Measurements from ENCODE around the gene WDFY1.

WDFY1 gene

DNA sequence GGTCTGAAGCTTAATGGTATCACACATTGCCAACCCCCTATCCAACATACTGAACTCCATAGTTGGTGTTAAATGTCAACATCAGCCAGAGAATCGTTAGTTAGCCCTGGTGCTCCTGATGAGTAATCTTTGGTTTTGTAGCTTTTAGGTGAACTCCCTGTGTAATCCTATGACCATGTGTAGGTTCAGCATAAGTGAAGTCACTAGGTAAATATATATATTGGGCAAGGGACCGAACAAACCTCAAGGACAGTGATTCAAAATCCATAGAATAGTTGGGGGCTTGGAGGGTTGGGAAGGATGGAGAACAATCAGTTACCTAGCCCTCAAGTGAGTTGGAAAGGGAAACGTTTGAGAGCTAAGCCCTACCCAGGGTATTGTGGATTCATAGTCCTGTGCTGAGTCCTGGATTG, 91.7 kb downstream of the WDFY1 start:
- H3K9ac ChIP-seq (ENCODE audit: low read length), result no peak overlapping the region
- peaks cover 23% of the 10 kb centered on the region for H3K9me3 ChIP-seq (ENCODE audit: control insufficient read depth, insufficient read depth, low read depth, low read length)
- no peak overlapping the region for H3K4me3 ChIP-seq (ENCODE audit: low read depth, low read length)
- no peak overlapping the region for H3K27ac ChIP-seq (ENCODE audit: low read depth, low read length)
- H3K27me3 ChIP-seq (ENCODE audit: control insufficient read depth, insufficient read depth, low read length), result no peaks in the 10 kb centered on the region
- no peaks in the 10 kb centered on the region for H3K4me1 ChIP-seq (ENCODE audit: control insufficient read depth, insufficient read depth, low read length)
- H3K36me3 ChIP-seq (ENCODE audit: control insufficient read depth, insufficient read depth, low read length), result no peaks in the 10 kb centered on the region

GRCh38 chr2:223852281-223852795, 92.8 kb downstream of the WDFY1 start:
- no peak overlapping the region for H3K27ac ChIP-seq (ENCODE audit: low read depth, low read length)

DNA sequence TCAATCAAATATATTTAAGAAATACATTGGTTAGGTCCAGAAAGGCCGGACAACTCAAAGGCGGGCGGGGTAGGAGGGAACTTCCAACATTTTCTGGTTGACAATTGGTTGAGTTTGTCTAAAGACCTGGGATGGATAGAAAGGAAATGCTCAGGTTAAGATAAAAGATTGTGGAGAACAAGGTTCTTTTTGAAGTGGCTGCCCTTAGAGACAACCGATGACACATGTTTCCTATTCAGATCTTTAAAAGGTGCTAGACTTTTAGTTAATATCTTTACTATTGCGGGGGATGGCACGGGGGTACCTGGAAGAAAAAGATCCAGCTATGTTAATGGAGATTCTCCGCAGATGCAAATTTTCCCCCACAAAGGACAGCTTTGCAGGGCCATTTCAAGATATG, 97.7 kb downstream of the WDFY1 start:
- no peaks in the 10 kb centered on the region for H3K4me1 ChIP-seq (ENCODE audit: control insufficient read depth, insufficient read depth, low read length)
- no peaks in the 10 kb centered on the region for H3K27me3 ChIP-seq (ENCODE audit: control insufficient read depth, insufficient read depth, low read length)
- H3K4me3 ChIP-seq (ENCODE audit: low read depth, low read length), result no peak overlapping the region
- H3K36me3 ChIP-seq (ENCODE audit: control insufficient read depth, insufficient read depth, low read length), result no peaks in the 10 kb centered on the region
- H3K9me3 ChIP-seq (ENCODE audit: control insufficient read depth, insufficient read depth, low read depth, low read length), result peaks cover 29% of the 10 kb centered on the region
- no peak overlapping the region for H3K9ac ChIP-seq (ENCODE audit: low read length)
- H3K27ac ChIP-seq (ENCODE audit: low read depth, low read length), result no peak overlapping the region

More at GRCh38 chr2:223852281-223852795, 92.8 kb downstream of the WDFY1 start:
- Histone ChIP-seq H3K27me3 (ENCODE audit: control insufficient read depth, insufficient read depth, low read length) (no peaks in the 10 kb centered on the region), H3K4me3 (ENCODE audit: low read depth, low read length) (no peak overlapping the region), H3K36me3 (ENCODE audit: control insufficient read depth, insufficient read depth, low read length) (no peaks in the 10 kb centered on the region), H3K9ac (ENCODE audit: low read length) (no peak overlapping the region), H3K4me1 (ENCODE audit: control insufficient read depth, insufficient read depth, low read length) (no peaks in the 10 kb centered on the region), H3K9me3 (ENCODE audit: control insufficient read depth, insufficient read depth, low read depth, low read length) (peaks cover 29% of the 10 kb centered on the region)

GRCh38 chr2:223846515-223846914, 98.6 kb downstream of the WDFY1 start:
- Histone ChIP-seq H3K9ac (ENCODE audit: low read length) (no peak overlapping the region), H3K36me3 (ENCODE audit: control insufficient read depth, insufficient read depth, low read length) (no peaks in the 10 kb centered on the region), H3K27me3 (ENCODE audit: control insufficient read depth, insufficient read depth, low read length) (no peaks in the 10 kb centered on the region), H3K4me3 (ENCODE audit: low read depth, low read length) (no peak overlapping the region), H3K4me1 (ENCODE audit: control insufficient read depth, insufficient read depth, low read length) (no peaks in the 10 kb centered on the region), H3K27ac (ENCODE audit: low read depth, low read length) (no peak overlapping the region), H3K9me3 (ENCODE audit: control insufficient read depth, insufficient read depth, low read depth, low read length) (peaks cover 29% of the 10 kb centered on the region)

GRCh38 chr2:223841436-223842190, 103.5 kb downstream of the WDFY1 start:
- Histone ChIP-seq H3K36me3 (ENCODE audit: control insufficient read depth, insufficient read depth, low read length) (no peaks in the 10 kb centered on the region), H3K27ac (ENCODE audit: low read depth, low read length) (no peak overlapping the region), H3K4me1 (ENCODE audit: control insufficient read depth, insufficient read depth, low read length) (no peaks in the 10 kb centered on the region)

GRCh38 chr2:223837287-223838061, 107.7 kb downstream of the WDFY1 start, which contains the start of gene AP1S3:
AP1S3 (minus strand) TSS chr2:223837582; CDS start chr2:223837450, 132 bp downstream.
- Histone ChIP-seq H3K36me3 (ENCODE audit: control insufficient read depth, insufficient read depth, low read length) (no peaks in the 10 kb centered on the region), H3K4me3 (ENCODE audit: low read depth, low read length) (peak within 1 kb of the TSS; percentile 97), H3K27ac (ENCODE audit: low read depth, low read length) (peak within 1 kb of the TSS; percentile 73; the same call in 1 of the 2 replicates), H3K27me3 (ENCODE audit: control insufficient read depth, insufficient read depth, low read length) (peaks cover 4% of the 10 kb centered on the region; the same call in 1 of the 2 replicates), H3K9ac (ENCODE audit: low read length) (peak within 1 kb of the TSS; percentile 72), H3K9me3 (ENCODE audit: control insufficient read depth, insufficient read depth, low read depth, low read length) (no peaks in the 10 kb centered on the region), H3K4me1 (ENCODE audit: control insufficient read depth, insufficient read depth, low read length) (peaks cover 18% of the 10 kb centered on the region)

More at GRCh38 chr2:223841436-223842190, 103.5 kb downstream of the WDFY1 start:
- peaks cover 3% of the 10 kb centered on the region; the same call in 1 of the 2 replicates for H3K27me3 ChIP-seq (ENCODE audit: control insufficient read depth, insufficient read depth, low read length)
- no peak overlapping the region for H3K9ac ChIP-seq (ENCODE audit: low read length)
- H3K4me3 ChIP-seq (ENCODE audit: low read depth, low read length), result no peak overlapping the region
- H3K9me3 ChIP-seq (ENCODE audit: control insufficient read depth, insufficient read depth, low read depth, low read length), result no peaks in the 10 kb centered on the region

- no peak overlapping the region for H3K4me3 ChIP-seq (ENCODE audit: low read depth, low read length)
- no peaks in the 10 kb centered on the region for H3K9me3 ChIP-seq (ENCODE audit: control insufficient read depth, insufficient read depth, low read depth, low read length)
- H3K27ac ChIP-seq (ENCODE audit: low read depth, low read length), result no peak overlapping the region
- H3K9ac ChIP-seq (ENCODE audit: low read length), result no peak overlapping the region
- H3K36me3 ChIP-seq (ENCODE audit: control insufficient read depth, insufficient read depth, low read length), result no peaks in the 10 kb centered on the region
- peaks cover 4% of the 10 kb centered on the region; the same call in 1 of the 2 replicates for H3K27me3 ChIP-seq (ENCODE audit: control insufficient read depth, insufficient read depth, low read length)
- H3K4me1 ChIP-seq (ENCODE audit: control insufficient read depth, insufficient read depth, low read length), result peaks cover 23% of the 10 kb centered on the region
Measured at GRCh38 chr2:223835701-223836532, 109.2 kb downstream of the WDFY1 start.

DNA sequence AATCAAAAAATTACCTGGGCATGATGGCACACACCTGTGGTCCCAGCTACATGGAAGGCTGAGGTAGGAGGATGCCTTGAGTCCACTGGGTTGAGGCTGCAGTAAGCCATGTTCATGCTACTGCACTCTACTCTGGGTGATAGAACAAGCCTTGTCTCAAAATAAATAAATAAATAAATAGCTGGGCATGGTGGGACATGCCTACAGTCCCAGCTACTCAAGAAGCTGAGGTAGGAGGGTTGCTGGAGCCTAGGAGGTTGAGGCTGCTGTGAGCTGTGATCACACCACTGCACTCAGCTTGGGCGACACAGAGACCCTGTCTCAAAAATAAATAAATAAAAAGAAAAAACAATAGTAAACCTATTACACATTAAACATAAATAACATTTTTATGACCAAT, 110.7 kb downstream of the WDFY1 start:
- Histone ChIP-seq H3K27ac (ENCODE audit: low read depth, low read length) (no peak overlapping the region), H3K36me3 (ENCODE audit: control insufficient read depth, insufficient read depth, low read length) (no peaks in the 10 kb centered on the region), H3K4me3 (ENCODE audit: low read depth, low read length) (no peak overlapping the region), H3K9me3 (ENCODE audit: control insufficient read depth, insufficient read depth, low read depth, low read length) (no peaks in the 10 kb centered on the region), H3K9ac (ENCODE audit: low read length) (no peak overlapping the region), H3K4me1 (ENCODE audit: control insufficient read depth, insufficient read depth, low read length) (peaks cover 23% of the 10 kb centered on the region), H3K27me3 (ENCODE audit: control insufficient read depth, insufficient read depth, low read length) (peaks cover 4% of the 10 kb centered on the region; the same call in 1 of the 2 replicates)

- Histone ChIP-seq H3K27me3 (ENCODE audit: control insufficient read depth, insufficient read depth, low read length) (peaks cover 4% of the 10 kb centered on the region; the same call in 1 of the 2 replicates), H3K36me3 (ENCODE audit: control insufficient read depth, insufficient read depth, low read length) (no peaks in the 10 kb centered on the region), H3K9ac (ENCODE audit: low read length) (no peak overlapping the region), H3K4me1 (ENCODE audit: control insufficient read depth, insufficient read depth, low read length) (peaks cover 23% of the 10 kb centered on the region), H3K9me3 (ENCODE audit: control insufficient read depth, insufficient read depth, low read depth, low read length) (no peaks in the 10 kb centered on the region), H3K27ac (ENCODE audit: low read depth, low read length) (no peak overlapping the region), H3K4me3 (ENCODE audit: low read depth, low read length) (no peak overlapping the region)
Measured at GRCh38 chr2:223832241-223832903, 112.8 kb downstream of the WDFY1 start.

GRCh38 chr2:223829128-223829527, 116.0 kb downstream of the WDFY1 start:
- Histone ChIP-seq H3K4me1 (ENCODE audit: control insufficient read depth, insufficient read depth, low read length) (peaks cover 15% of the 10 kb centered on the region), H3K27me3 (ENCODE audit: control insufficient read depth, insufficient read depth, low read length) (no peaks in the 10 kb centered on the region), H3K27ac (ENCODE audit: low read depth, low read length) (no peak overlapping the region), H3K9ac (ENCODE audit: low read length) (no peak overlapping the region), H3K36me3 (ENCODE audit: control insufficient read depth, insufficient read depth, low read length) (no peaks in the 10 kb centered on the region), H3K4me3 (ENCODE audit: low read depth, low read length) (no peak overlapping the region), H3K9me3 (ENCODE audit: control insufficient read depth, insufficient read depth, low read depth, low read length) (no peaks in the 10 kb centered on the region)
